ENCODE results near the gene DDX11.

DNA sequence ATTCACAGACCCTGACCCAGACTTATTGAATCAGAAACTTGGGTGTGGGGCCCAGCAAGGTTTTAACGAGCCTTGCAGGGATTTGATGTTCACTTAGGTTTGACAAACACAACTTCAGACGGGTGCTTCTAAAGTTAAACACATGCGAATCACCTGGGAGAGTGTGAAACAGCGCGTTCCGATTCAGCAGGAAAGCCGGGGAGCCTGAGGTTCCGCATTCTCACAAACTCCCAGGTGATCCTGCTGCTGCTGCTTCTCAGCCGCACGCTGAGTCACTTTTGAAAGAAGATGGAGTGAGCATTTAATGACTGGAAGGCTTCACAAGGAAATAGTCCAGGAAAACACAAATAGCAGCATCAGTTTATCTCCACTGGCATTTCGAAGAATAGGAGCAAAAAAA is 44.2 kb upstream of the DDX11 start:
- TF ChIP-seq, protein P1, sequence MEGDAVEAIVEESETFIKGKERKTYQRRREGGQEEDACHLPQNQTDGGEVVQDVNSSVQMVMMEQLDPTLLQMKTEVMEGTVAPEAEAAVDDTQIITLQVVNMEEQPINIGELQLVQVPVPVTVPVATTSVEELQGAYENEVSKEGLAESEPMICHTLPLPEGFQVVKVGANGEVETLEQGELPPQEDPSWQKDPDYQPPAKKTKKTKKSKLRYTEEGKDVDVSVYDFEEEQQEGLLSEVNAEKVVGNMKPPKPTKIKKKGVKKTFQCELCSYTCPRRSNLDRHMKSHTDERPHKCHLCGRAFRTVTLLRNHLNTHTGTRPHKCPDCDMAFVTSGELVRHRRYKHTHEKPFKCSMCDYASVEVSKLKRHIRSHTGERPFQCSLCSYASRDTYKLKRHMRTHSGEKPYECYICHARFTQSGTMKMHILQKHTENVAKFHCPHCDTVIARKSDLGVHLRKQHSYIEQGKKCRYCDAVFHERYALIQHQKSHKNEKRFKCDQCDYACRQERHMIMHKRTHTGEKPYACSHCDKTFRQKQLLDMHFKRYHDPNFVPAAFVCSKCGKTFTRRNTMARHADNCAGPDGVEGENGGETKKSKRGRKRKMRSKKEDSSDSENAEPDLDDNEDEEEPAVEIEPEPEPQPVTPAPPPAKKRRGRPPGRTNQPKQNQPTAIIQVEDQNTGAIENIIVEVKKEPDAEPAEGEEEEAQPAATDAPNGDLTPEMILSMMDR (IDR thresholded peaks at IDR 0.05) = no peak
- TF ChIP-seq POLR2A (IDR thresholded peaks at IDR 0.05) = no peak
